ENCODE data around the gene FIZ1.
"Not testable (repeated sequence)": the region's sequence is repeated elsewhere in the genome, so short reads cannot be mapped to it uniquely, and the experiment has no call there.

FIZ1 gene

DNA sequence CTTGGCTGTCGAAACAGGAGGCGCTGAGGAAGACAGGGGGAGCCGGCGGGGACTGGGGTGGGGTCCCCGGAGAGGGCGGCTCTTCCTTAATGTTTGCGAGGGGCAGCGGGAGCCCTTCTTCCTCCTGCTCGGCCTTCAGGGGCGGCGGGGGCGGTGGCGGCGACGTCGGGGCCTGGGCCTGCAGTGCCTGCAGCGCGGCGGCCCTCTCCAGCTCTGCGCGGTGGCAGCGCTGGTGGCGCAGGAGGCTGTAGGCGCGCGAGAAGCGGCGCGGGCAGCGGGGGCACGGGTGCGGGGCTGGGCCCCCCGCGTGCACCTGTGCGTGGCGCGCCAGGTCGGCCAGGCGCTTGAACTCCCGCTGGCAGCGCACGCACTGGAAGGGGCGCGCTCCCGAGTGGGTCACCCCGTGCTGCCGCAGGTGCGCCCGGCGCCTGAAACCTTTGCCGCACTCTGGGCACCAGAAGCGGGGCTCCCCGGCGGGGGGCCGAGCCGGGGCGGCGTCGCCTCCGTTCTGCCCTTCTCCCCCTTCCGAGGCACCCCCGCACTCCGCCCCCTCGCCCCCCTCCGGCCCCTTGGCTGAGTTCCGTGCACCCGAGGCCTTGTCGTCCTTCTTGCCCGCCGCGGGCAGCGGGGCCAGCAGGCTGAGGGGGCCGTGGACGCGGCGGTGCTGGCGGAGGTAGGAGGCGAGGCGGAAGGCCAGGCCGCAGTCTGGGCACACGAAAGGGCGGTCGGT, 21.1 kb downstream of the FIZ1 start:
- DNase-seq (ENCODE audit: low spot score): no peak
- in situ Hi-C loops (cut with MboI; ENCODE audit: low sequenced_read_pairs, unreplicated experiment): no loop called here
- TF ChIP-seq, protein P1, sequence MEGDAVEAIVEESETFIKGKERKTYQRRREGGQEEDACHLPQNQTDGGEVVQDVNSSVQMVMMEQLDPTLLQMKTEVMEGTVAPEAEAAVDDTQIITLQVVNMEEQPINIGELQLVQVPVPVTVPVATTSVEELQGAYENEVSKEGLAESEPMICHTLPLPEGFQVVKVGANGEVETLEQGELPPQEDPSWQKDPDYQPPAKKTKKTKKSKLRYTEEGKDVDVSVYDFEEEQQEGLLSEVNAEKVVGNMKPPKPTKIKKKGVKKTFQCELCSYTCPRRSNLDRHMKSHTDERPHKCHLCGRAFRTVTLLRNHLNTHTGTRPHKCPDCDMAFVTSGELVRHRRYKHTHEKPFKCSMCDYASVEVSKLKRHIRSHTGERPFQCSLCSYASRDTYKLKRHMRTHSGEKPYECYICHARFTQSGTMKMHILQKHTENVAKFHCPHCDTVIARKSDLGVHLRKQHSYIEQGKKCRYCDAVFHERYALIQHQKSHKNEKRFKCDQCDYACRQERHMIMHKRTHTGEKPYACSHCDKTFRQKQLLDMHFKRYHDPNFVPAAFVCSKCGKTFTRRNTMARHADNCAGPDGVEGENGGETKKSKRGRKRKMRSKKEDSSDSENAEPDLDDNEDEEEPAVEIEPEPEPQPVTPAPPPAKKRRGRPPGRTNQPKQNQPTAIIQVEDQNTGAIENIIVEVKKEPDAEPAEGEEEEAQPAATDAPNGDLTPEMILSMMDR (IDR thresholded peaks at IDR 0.05; ENCODE audit: borderline replicate concordance, control extremely low read depth, extremely low read depth, insufficient read depth, missing control alignments): no peak

DNA sequence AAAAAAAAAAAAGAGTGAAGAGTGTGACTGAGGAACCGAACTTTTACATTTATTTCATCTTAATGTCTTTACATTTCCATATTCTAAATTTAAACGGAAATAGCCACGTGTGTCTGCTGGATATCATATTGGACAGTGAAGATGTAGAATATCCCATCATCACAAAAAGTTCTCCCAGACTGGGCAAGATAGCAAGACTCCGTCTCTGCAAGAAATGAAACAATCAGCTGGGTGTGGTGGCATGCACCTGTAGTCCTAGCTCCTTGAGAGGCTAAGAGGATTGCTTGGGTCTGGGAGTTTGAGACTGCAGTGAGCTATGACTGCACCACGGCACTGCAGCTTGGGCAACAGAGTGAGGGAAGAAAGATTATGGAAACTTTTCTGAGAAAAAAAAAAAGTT, 22.6 kb downstream of the FIZ1 start:
- TF ChIP-seq, protein P1 (IDR thresholded peaks at IDR 0.05; ENCODE audit: borderline replicate concordance, control extremely low read depth, extremely low read depth, insufficient read depth, missing control alignments): no peak
- no peak for DNase-seq (ENCODE audit: low spot score)
- in situ Hi-C loops (cut with MboI; ENCODE audit: low sequenced_read_pairs, unreplicated experiment): no loop called here

DNA sequence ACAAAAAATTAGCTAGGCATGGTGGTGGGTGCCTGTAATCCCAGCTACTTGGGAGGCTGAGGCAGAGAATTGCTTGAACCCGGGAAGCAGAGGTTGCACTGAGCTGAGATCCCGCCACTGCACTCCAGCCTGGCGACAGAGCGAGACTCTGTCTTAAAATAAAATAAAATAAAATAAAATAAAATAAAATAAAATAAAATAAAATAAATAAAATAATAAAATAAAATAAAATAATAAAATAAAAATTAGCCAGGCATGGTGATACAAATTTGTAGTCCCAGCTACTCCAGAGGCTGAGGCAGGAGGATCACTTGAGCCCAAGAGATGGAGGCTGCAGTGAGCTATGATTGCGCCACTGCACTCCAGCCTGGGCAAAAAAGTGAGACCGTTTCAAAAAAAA, 25.4 kb downstream of the FIZ1 start:
- DNase-seq (ENCODE audit: low spot score); in situ Hi-C loops (cut with MboI; ENCODE audit: low sequenced_read_pairs, unreplicated experiment): not testable (repeated sequence)

- in situ Hi-C loops (cut with MboI; ENCODE audit: low sequenced_read_pairs, unreplicated experiment); DNase-seq (ENCODE audit: low spot score): not testable (repeated sequence)
Observed at GRCh38 chr19:55569477-55569876, 29.8 kb downstream of the FIZ1 start.

- DNase-seq (ENCODE audit: low spot score): no peak
- in situ Hi-C loops (cut with MboI; ENCODE audit: low sequenced_read_pairs, unreplicated experiment): no loop called here
- TF ChIP-seq, protein P1 (IDR thresholded peaks at IDR 0.05; ENCODE audit: borderline replicate concordance, control extremely low read depth, extremely low read depth, insufficient read depth, missing control alignments): no peak
Observed at GRCh38 chr19:55567708-55568328, 31.5 kb downstream of the FIZ1 start.

DNA sequence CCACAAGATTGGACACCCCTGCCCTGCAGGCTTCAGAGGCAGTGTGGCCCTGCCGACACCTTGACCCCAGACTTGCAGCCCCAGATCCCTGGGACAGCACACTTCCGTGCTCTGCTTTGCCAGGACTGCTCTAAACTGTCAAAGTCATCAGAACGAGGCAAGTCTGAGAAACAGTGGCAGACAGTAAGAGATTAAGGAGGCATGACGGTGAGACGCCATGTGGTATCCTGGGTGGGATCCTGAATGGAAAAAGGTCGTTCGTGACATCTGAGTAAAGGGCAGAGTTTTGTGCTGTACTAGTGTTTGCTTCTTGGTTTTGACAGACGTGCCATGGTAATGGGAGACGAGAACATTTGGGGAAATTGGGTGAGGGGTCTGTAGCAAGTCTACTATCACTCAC, 32.5 kb downstream of the FIZ1 start:
- TF ChIP-seq, protein P1 (IDR thresholded peaks at IDR 0.05; ENCODE audit: borderline replicate concordance, control extremely low read depth, extremely low read depth, insufficient read depth, missing control alignments): no peak
- no peak for DNase-seq (ENCODE audit: low spot score)
- in situ Hi-C loops (cut with MboI; ENCODE audit: low sequenced_read_pairs, unreplicated experiment): no loop called here

DNA sequence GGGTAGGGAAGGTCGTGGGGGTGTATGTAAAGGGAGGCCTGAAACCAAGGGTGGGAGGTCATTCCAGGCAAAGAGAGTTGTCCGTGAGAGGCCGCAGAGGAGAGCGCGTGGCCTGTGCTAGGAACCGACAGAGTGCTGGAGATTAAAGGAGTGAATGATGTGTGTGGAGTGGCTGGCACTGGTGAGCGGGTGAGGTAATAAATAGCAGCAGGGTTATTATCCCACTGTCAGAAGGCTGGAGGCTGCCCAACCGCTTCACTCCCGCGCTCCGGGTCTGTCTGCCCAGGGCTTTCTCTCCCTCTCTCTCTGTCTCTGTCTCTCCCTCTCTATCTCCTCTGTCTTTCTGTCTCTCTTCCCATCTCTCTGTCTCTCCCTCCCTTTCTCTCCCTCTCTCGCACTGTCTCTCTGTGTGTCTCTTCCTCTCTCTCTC, 36.0 kb downstream of the FIZ1 start:
- in situ Hi-C loops (cut with MboI; ENCODE audit: low sequenced_read_pairs, unreplicated experiment): no loop called here
- DNase-seq (ENCODE audit: low spot score): no peak
- TF ChIP-seq, protein P1 (IDR thresholded peaks at IDR 0.05; ENCODE audit: borderline replicate concordance, control extremely low read depth, extremely low read depth, insufficient read depth, missing control alignments): no peak

All from GM13976 (cell line).